NCI-H748 (cell line): ENCODE data around the gene GLYR1.

Experiments used
- DNase-seq: peaks from one replicate; lab custom pipeline; 2025; ENCODE audit not compliant: unreplicated experiment; lab: John Stamatoyannopoulos, UW

The GLYR1 gene

GRCh38 chr16:4766875-4767628, 80.0 kb downstream of the GLYR1 start, which contains the start of gene ZNF500:
Gene ZNF500, minus strand, starts transcription at chr16:4767162. Its CDS starts 1,184 bp downstream, at chr16:4765978.
- DNase-seq, result peak; percentile 94

GRCh38 chr16:4765511-4766474, 81.3 kb downstream of the GLYR1 start:
- no peak for DNase-seq

GRCh38 chr16:4763791-4764190, 83.3 kb downstream of the GLYR1 start:
- DNase-seq, result no peak

- DNase-seq, result no peak
Measured at GRCh38 chr16:4762205-4762604, 84.9 kb downstream of the GLYR1 start.

GRCh38 chr16:4760221-4760910, 86.7 kb downstream of the GLYR1 start:
- no peak for DNase-seq

GRCh38 chr16:4755687-4756086, 91.4 kb downstream of the GLYR1 start:
- no peak for DNase-seq

- no peak for DNase-seq
Measured at GRCh38 chr16:4754865-4755264, 92.2 kb downstream of the GLYR1 start.

- no peak for DNase-seq
Measured at GRCh38 chr16:4753227-4753626, 93.9 kb downstream of the GLYR1 start.
